Thyroid gland (tissue), 4 donors: ENCODE measurements around the gene ATG4C.
"Not testable (repeated sequence)": the region's sequence is repeated elsewhere in the genome, so short reads cannot be mapped to it uniquely, and the experiment has no call there.

ENCODE experiments used
- POLR2A ChIP-seq, 2 donors: fragments of 450-650 bp; IDR thresholded peaks; one replicate each; pipeline ENCODE4 v1.6.1; 2017; ENCODE audit warnings: antibody characterized with exemption in 2 of 2, mild to moderate bottlenecking in 2 of 2, moderate library complexity in 1 of 2
- TF ChIP-seq, protein P1 (sequence below), 6 experiments: fragments of 200-600 bp in 3 of 6; fragments of 450-650 bp in 3 of 6; sonication (generic) in 3 of 6; IDR thresholded peaks; one replicate each; pipeline ENCODE4 v1.5.1; 2016 to 2019; ENCODE audit warnings: antibody characterized with exemption in 6 of 6, mild to moderate bottlenecking in 2 of 6, inconsistent platforms in 1 of 6, moderate library complexity in 1 of 6

DNA sequence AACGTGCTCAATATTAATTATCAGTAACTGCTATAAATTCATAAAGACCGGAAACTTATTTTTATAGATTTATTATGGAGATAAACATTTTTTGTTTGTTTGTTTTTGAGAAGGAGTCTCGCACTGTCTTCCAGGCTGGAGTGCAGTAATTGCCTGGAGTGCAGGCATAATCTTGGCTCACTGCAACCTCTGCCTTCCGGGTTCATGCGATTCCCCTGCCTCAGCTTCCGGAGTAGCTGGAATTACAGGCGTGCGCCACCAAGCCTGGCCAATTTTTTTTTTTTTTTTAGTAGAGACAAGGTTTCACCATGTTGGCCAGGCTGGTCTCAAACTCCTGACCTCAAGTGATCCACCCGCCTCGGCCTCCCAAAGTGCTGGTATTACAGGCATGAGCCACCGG is 15.4 kb upstream of the ATG4C start:
- TF ChIP-seq, protein P1, sequence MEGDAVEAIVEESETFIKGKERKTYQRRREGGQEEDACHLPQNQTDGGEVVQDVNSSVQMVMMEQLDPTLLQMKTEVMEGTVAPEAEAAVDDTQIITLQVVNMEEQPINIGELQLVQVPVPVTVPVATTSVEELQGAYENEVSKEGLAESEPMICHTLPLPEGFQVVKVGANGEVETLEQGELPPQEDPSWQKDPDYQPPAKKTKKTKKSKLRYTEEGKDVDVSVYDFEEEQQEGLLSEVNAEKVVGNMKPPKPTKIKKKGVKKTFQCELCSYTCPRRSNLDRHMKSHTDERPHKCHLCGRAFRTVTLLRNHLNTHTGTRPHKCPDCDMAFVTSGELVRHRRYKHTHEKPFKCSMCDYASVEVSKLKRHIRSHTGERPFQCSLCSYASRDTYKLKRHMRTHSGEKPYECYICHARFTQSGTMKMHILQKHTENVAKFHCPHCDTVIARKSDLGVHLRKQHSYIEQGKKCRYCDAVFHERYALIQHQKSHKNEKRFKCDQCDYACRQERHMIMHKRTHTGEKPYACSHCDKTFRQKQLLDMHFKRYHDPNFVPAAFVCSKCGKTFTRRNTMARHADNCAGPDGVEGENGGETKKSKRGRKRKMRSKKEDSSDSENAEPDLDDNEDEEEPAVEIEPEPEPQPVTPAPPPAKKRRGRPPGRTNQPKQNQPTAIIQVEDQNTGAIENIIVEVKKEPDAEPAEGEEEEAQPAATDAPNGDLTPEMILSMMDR (IDR thresholded peaks at IDR 0.05) = not testable (repeated sequence)
- TF ChIP-seq POLR2A (IDR thresholded peaks at IDR 0.05) = not testable (repeated sequence)
